Measurements from ENCODE around the gene MAFG.

DNA sequence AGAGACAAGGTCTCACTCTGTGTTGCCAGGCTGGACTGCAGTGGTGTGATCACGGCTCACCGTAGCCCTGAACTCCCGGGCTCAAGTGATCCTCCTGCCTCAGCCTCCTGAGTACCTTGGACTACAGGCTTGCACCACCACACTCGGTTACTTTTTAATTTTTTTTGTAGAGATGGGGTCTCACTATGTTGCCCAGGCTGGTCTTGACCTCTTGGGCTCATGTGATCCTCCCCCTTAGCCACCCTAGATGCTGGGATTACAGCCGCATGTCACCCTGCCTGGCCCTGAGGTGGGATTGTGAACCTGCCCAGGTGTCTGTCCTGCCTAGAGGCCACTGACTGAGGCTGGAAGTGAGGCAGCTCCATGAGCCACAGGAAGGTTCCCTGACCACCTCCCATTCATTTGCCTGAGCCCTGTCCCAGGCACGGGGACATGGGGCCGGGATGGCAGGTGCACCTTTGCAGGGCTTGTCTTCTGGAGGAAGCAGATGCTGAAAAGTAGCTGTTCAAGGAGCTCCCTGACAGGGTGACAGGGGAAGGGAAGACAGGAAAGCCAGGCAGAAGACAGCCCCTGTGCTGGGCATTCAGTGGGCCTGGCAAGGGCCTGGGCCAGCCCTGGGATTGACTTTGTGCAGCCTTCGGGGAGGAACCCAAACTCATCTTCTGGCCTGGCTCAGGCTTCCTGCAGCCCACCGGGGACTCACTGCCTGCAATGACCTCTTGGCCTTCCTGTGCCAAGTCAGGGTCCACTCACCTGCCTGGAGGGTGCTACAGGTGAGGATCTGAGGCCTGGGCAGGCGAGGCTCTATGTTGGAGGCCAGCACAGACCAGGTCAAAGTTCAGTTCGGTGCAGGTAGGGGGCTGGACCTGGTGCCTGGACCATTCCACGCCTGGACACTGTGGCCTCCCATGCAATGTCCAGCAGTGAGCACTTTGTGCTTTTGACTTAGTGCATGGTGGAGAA, 41.6 kb upstream of the MAFG start:
- TF ChIP-seq, protein P1, sequence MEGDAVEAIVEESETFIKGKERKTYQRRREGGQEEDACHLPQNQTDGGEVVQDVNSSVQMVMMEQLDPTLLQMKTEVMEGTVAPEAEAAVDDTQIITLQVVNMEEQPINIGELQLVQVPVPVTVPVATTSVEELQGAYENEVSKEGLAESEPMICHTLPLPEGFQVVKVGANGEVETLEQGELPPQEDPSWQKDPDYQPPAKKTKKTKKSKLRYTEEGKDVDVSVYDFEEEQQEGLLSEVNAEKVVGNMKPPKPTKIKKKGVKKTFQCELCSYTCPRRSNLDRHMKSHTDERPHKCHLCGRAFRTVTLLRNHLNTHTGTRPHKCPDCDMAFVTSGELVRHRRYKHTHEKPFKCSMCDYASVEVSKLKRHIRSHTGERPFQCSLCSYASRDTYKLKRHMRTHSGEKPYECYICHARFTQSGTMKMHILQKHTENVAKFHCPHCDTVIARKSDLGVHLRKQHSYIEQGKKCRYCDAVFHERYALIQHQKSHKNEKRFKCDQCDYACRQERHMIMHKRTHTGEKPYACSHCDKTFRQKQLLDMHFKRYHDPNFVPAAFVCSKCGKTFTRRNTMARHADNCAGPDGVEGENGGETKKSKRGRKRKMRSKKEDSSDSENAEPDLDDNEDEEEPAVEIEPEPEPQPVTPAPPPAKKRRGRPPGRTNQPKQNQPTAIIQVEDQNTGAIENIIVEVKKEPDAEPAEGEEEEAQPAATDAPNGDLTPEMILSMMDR (conservative IDR thresholded peaks at IDR 0.05; ENCODE audit: low read depth, low read length) = no peak
- TF ChIP-seq EZH2 (IDR thresholded peaks at IDR 0.05; ENCODE audit: low read length, unreplicated experiment) (no peak), EZH2phosphoT487 (IDR thresholded peaks at IDR 0.05; ENCODE audit: borderline replicate concordance, low read length) (no peak)
